ENCODE measurements around the gene CEP85.
"Not testable (repeated sequence)": the region's sequence is repeated elsewhere in the genome, so short reads cannot be mapped to it uniquely, and the experiment has no call there.

Gene CEP85

DNA sequence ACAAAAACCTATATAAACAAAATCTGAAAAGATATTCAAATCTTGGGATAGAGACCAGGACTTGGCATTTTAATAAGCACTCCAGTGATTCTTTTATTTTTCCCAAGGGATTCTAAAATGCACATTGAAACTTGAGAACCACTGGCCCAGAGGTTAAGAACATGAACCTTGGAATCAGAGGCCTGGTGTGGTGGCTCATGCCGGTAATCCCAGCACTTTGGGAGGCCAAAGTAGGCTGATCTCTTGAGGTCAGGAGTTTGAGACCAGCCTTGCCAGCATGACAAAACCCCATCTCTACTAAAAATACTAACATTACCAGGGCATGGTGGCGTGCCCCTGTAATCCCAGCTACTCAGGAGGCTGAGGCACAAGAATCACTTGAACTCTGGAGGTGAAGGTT is 12.9 kb upstream of the CEP85 start:
- no peak for DNase-seq (ENCODE audit: low spot score)

GRCh38 chr1:26224606-26225005 is 9.4 kb upstream of the CEP85 start:
- DNase-seq (ENCODE audit: low spot score) = no peak

DNA sequence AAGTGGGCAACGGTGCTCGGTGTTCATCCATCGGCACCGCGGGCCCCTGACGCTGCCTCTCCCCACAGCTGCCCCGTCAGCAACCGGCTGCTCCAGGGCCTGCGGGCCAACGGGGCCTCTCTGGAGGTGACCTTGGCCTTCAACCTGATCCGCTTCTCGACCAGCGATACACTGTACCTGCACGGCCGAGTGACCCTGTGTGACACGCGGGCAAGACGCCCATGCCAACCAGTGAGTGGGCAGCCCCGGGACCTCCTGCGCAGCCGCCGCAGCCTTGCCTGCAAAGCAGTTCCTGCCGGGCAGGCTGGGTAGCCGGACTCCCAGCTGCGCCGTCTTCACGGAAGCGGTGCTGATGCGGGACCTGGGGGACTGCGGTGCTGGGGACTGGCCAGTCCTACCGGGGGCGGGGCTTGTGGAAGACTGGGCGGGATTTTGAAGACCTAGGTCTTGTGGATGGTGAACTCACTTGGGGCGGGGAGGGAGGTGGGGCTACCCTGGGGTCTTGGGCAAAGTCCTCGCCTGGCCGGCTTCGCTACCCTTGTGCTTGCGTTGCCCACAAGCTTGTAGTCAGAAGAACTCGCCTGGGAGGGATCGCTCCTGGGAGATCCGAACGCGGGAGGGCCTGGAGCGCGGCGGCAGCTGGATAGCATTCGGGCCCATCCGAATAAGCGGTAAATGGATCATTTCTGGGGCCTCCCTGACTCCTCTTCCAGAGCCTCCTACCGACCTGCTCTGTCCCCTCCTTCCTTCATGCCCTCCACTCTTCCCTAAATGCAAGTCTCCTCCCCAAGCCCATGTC is 8.8 kb upstream of the CEP85 start:
- peak; percentile 31 for DNase-seq (ENCODE audit: low spot score)

DNA sequence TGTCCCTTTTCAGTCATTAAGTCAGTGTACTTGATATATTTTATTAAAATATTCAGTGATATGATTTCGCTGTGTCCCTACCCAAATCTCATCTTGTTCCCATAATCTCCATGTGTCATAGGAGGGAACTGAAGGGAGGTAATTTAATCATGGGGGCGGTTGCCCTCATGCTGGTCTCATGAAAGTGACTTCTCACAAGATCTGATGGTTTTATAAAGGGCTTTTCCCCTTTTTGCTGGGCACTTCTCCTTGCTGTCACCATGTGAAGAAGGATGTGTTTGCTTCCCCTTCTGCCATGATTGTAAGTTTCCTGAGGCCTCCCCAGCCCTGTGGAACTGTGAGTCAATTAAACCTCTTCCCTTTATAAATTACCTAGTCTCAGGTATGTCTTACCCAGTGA is 3.3 kb upstream of the CEP85 start:
- not testable (repeated sequence) for DNase-seq (ENCODE audit: low spot score)

GRCh38 chr1:26234644-26235370 is 807 bp downstream of the CEP85 start:
- DNase-seq (ENCODE audit: low spot score) = peak; percentile 18

- no peak for DNase-seq (ENCODE audit: low spot score)
Measured at GRCh38 chr1:26237230-26237966, 3.4 kb downstream of the CEP85 start.

DNA sequence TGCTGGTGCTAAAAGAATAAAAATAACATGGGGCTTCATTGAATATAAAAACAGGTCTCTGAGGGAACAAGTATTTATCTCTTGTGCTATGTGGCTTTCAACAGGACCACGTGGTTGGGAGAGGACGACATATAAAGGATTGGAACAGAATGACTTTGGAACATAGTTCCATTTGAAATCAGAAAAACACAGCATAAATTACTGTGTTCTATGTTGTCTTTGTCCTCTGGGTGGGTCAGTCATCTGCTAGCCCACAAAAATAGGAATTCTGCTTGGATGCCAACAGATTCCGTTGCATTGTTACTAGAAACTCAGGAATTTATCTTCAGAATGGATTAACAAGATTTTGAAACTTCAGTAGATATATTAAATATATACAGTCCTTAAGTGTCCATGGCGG is 5.9 kb downstream of the CEP85 start:
- peak; percentile 36 for DNase-seq (ENCODE audit: low spot score)

GRCh38 chr1:26252718-26253117 is 18.7 kb downstream of the CEP85 start:
- DNase-seq (ENCODE audit: low spot score) = no peak

- DNase-seq (ENCODE audit: low spot score) = no peak
Measured at GRCh38 chr1:26254404-26254803, 20.4 kb downstream of the CEP85 start.

DNA sequence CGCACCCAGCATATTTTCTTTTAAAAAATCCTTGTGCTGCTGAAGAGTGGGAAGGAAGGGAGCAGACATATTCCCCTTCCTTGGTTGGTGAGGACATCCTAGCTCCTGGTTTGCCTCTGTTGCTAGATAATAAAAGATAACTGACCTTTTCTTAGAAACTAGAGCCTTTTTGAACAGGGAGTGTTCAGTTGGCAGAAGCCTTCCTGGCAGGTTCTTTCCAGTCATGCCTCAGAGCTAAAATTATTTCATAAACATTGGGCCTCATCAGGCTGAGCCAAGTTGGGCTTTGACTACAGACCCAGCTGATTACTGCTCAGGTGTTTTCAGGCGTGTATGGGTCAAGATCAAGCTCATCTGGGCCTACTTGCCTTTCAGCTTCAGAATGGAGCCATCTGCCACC is 23.2 kb downstream of the CEP85 start:
- no peak for DNase-seq (ENCODE audit: low spot score)

DNA sequence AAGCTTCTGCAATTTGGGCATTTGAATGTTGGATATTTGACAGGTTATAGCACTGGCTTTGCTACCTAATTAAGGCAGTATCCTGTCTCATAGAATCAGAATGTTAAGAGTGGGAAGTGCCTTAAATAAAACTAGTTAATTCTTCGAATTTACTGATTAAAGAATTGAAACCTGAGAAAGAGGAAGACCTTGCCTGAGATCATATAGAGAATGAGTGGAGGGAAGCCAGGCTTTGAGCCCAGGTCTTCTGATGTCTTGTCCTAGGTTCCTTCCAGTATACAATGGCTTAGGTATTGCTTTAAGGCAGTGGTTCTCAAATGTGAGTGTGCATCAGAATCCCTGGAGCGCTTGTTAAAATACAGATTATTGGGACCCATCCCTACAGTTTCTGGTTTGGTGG is 25.0 kb downstream of the CEP85 start:
- no peak for DNase-seq (ENCODE audit: low spot score)

GRCh38 chr1:26259578-26259977 is 25.6 kb downstream of the CEP85 start:
- DNase-seq (ENCODE audit: low spot score) = no peak

GRCh38 chr1:26263212-26263611 is 29.2 kb downstream of the CEP85 start:
- DNase-seq (ENCODE audit: low spot score) = no peak

GRCh38 chr1:26265405-26265804 is 31.4 kb downstream of the CEP85 start:
- no peak for DNase-seq (ENCODE audit: low spot score)

DNA sequence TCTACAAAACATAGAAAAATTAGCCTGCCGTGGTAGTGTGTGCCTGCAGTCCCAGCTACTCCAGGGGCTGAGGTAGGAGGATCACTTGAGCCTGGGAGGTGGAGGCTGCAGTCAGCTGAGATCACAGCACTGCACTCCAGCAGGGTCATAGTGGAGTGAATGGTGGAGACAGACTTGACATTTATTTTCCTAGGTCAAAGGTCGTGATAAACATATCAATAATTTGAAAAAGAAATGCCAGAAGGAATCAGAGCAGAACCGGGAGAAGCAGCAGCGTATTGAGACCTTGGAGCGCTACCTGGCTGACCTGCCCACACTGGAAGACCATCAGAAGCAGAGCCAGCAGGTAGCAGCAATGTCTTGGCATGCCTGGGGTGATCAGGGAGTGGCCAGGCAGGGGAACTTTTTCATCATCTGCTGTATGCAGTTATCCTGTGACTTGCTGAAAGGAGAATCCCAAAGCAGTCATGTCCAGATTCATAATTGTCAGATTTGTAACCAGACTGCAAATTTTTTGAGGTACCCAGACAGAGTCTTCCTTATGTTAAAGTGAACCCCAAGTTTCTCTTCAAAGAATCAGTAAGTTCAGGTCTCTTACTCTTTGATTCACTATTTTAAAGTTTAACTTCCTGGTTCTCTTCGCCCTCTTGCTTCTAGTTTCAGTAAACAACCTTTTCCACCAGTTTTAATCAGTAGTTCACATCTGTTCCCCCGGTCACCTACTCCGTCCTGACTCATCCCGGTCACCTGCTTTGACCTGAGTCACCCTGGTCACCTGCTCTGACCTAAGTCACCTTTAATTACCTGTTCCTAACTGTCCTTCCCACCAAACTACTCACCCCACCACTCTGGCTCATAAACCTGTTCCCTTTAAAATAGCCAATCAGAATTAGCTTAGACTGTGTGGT is 34.5 kb downstream of the CEP85 start:
- DNase-seq (ENCODE audit: low spot score) = no peak

GRCh38 chr1:26269198-26269550 is 35.2 kb downstream of the CEP85 start:
- no peak for DNase-seq (ENCODE audit: low spot score)

GRCh38 chr1:26274801-26275425 is 40.9 kb downstream of the CEP85 start:
- DNase-seq (ENCODE audit: low spot score) = no peak

- DNase-seq (ENCODE audit: low spot score) = peak; percentile 93
Measured at GRCh38 chr1:26275580-26276431, 41.8 kb downstream of the CEP85 start.

DNA sequence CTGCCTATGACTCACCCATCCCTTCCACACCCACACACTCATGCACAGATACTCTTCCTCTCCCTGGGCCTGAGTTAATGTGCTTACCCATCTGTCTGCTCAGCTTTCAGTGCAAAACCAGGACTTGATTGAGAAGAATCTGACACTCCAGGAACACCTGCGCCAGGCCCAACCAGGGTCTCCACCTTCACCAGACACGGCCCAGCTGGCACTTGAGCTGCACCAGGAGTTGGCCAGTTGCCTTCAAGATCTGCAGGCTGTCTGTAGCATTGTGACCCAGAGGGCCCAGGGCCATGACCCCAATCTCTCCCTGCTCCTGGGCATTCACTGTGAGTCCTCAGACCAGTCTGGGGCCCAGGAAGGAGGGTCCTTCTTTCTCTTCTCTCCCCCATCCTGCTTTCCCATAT is 42.4 kb downstream of the CEP85 start:
- DNase-seq (ENCODE audit: low spot score) = no peak

DNA sequence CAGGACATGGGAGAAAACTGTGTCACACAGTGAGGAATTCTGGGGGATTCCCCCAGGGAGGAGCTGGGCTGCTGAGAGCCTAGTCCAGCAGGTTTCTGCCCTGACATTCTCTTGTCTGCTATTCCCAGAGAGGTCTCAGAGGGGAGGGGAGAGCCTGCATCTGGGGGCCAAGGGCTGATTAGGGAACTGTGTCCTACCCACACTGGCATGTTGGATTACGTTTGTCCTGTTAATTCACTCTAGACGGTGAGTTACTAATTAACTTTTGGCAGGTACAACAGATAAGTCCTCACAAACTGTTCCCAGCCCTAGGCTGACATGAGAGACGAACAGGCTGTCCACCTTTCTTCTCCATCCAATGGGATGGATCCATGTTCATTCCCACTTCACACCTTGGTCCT is 43.3 kb downstream of the CEP85 start:
- DNase-seq (ENCODE audit: low spot score) = no peak
